Stimulated activated CD8-positive, alpha-beta memory T cell treated with anti-CD3 and anti-CD28 coated beads, Interleukin-12 subunit alpha, Interleukin-12 subunit beta, amount 100 ng/mL, for 24 hours (primary cell): ENCODE results near the gene ABLIM2.
A peak's percentile ranks its signal among the peaks of the same experiment; 100 is the strongest.
"Not testable (repeated sequence)": the region's sequence is repeated elsewhere in the genome, so short reads cannot be mapped to it uniquely, and the experiment has no call there.

Experiments
- DNase-seq: peaks from one replicate; pipeline ENCODE4 v3.0.0-alpha.2; 2020; ENCODE audit errors: extremely low read depth

Gene ABLIM2

DNA sequence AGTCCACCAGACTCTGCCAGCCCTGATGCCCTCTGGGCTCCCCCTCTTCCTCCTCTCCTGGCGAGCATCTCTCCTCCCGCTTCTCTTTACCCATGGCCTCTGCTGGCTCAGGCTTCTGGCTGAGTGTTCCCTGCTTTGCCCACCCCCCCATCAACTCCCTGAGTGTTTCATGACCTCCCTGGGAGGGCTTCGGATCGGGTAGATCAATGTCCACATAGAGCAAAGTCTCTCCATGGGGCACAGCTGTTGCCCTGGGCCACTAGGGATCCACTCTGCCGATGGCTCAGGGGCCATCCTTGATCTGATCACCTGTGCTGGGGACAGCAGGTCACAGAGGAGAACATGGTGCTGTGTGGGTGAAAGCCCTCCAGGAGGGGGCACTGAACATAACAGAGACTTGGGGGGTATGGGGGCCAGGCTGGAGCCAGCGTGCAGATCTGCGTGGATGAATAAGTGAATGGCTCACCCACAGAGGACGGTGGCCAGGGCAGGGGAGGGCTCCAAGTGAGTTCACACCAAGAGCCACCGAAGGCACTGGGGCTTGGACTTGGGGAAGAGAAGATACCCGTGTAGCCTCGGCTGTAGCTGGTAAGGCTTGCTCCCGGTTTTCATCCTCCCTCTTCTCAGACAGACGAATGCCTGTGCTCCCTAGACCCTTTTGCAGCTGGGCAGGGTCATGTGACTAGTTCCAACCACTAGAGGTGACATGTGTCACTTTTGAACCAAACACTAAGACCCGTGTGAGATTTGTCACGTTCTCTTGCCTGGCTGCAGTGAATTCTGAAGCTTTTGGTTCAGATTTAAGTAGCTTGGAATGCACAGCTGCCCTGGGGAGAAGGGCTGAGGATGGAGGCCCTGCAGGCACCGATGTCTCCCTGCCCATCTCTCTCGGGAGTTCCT is 195.8 kb downstream of the ABLIM2 start:
- no peak for DNase-seq

DNA sequence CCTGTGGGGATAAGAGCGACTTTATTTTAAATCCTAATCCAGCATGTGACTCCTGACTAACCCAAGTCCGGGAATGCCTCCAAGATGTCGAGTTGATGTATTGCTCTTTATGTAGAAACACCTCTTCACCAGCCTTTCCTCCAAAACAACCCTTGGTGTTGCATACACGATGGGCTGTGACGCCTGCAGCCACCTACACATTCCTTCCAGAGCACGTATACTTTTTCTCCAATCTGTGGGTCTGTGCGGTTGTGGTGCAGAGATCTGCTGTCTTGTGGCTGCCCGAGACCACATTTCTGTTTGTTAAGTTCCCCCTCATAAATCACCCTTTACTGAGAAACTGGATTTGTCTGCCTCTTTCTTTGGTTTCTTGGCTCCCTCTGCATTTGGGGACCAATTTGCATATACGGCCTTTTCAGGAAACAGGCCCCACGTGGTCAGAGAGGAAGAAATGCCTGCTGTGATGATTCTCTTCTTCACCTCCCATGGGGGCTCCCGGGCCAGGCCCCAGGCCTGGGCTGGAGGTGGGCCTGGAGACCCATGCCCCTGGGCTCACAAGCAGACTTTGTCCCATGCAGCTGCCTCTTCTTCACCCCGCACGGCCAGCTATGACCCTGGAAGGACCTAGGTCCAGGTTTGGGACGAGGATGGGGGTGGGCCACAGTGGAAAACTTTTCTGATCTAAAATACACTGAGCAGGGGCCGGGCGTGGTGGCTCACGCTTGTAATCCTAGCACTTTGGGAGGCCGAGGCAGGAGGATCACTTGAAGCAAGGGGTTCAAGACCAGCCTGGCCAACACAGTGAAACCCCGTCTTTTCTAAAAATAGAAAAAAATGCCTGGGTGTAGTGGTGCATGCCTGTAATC is 197.6 kb downstream of the ABLIM2 start:
- peak; percentile 48 for DNase-seq

DNA sequence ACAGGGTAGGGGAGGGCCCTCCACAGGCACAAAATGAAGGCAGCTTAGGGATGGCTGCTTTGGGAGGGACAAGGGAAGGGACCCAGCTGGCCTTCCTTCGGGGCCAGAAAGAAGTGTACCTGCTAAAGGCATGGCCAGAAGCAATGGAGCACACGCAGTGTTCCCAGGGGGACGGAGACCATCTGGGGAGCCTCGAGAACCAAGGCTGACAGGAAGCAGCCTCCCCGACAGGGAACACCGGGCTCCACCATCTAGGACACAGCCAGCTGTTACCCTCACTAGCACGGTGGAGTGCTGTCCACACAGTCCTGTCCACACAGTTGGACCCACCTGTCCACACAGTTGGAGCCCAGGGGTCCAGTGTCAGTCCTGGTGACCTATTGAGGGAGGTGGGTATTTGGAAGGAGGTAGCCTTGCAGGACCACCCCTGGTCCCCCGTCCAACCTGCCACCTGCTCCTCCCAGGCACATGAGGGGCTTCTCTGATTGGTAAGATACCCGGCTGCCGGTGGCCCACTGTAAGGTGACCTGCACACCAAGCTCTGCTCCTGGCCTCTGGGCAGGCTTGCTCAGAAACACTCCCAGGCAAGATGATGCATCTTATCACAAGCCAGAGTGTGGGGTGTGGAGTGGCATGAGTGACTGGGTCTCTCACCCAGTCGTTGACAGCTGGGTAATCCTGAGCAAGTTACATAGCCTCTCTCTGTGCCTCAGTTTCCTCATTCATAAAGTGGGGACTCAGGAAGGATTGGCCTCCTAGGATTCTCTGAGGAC is 198.4 kb downstream of the ABLIM2 start:
- DNase-seq = no peak

DNA sequence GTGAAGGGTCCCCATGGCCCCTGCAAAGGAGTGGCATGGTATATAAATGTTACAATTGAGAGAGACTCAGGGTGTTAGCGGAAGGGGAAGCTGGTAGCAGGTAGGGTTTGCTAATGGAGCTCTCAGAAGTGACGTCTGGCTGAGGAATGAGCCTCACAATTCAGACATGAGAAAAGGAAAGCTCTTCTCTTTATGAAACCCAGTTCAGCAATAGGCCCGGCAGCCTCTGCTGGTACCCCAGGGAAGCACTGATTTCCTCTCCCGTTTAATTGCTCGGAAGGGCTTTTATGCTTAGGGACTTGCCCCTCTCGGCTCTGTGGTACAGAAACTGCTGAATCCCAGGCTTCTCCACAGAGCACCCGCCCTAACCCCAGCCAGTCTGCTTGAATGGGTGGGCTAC is 199.5 kb downstream of the ABLIM2 start:
- DNase-seq = no peak

DNA sequence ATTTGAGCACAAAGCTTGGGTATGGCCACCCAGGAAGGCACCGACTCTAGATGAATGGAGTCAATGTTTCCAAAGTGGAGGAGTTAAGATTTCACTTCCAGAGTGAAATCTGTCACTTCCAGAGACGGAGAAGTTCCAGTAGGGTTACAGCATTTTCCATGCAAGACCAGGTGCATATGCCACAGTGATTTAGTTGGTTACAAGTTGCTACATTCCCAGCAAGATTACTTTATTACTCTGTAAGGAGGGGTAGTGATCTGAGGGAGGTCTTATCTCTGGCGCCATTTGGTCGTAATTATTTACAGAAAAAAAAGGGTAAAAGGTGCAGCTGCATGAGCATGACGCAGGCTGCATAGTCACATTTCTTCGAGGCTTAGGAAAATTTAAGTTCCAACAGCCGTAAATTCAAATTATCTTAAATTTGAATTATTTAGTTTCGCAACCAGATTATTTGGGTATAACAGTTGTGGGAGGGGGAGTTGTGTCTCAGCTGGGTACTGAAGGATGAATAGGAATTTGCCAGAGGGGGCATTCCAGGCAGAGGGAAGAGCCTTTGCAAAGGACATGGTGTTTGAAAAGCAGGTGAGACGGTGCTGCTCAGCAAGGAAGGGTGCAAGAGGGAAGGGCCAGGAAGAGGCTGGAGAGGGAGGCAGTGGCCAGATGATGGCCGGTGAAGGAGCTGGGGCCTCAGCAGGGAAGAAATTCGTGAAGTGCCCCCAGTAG is 201.5 kb downstream of the ABLIM2 start:
- DNase-seq = no peak

DNA sequence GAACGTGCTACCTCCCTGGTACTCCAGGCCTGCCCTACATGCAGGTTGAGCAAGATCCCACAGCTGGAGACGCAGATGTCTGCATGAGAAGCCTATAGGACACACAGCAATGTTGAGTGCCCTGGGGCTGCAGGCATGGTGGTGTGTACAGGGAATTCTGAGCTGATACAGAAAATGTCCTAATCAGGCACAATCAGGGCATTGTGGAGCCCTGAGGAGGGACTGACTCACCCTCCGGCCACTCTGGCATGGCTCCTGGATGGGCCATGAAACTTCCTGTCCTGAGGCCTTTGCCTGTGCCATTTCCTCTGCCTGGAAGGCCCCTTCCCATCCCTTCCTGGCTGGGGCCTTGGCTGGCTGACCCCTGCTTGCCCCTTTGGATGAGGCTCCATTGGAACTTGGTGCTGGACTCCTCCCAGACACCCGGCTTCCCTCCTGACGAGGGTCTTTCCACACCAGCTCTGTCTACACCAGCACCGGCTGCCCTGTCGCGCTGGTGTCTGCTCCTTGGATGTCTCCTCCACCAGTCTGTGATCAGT is 202.3 kb downstream of the ABLIM2 start:
- DNase-seq = no peak

DNA sequence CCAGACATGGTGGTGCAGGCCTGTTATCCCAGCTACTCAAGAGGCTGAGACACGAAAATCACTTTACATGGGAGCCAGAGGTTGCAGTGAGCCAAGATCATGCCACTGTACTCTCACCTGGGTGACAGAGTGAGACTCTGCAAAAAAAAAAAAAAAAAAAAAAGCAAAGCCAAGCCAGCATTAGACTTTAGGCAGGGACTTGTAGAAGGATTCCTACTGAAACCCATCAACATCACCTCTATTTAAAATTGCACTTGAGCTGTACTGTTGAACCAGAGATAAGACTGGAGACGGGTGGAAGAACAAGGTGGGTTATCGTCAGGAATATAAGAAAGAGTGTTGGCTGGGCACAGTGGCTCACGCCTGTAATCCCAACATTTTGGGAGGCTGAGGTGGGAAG is 203.2 kb downstream of the ABLIM2 start:
- DNase-seq = no peak

DNA sequence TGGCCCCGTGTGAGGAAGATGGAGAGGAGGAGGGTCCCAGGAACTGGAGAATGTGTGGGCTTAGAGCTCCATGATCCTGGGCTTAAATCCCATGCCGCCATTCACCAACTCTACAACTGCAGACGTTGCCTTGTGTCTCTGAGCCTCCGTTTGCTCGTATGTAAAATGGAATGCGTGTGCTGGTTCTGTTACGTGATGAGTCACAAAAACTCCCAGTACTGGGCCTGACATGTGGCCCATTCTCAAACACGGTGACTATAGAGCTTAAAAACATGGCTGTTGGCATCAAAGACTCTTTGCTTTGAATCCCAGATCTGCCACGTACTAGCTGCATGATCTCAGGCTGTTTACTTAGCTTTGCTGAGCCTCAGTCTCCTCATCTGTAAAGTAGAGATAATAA is 206.0 kb downstream of the ABLIM2 start:
- DNase-seq = no peak

DNA sequence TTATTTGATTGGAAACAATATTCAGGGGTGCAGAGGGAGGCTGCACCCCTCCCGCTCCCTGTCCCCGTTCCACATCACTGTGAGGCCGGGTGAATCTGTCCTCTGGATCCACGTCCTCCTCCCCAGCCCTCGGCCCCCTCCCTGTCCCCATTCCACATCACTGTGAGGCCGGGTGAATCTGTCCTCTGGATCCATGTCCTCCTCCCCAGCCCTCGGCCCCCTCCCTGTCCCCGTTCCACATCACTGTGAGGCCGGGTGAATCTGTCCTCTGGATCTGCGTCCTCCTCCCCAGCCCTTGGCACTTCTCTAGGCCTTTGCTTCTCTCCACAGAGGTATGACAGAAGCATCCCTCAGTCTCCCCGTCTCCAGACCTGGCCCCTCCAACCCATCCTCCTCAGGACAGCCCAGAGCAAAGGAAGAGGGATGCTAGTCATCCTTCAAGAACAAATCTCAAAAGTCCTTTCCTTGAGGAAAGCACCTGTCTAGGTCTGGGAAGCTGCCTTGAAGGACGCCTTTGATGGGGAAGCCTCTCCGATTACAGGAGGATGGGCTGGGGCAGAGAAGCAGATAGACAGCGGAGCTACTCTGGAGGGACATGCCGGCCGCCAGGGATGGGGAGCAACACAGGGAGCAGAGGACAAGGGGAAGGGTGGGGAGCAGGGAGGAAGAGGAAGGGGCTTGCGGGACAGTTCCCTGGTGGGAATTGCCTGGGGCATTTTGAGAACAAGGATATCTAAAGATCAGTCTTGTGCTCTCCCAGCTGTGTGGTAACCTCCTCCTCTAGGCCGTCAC is 208.1 kb downstream of the ABLIM2 start:
- no peak for DNase-seq

DNA sequence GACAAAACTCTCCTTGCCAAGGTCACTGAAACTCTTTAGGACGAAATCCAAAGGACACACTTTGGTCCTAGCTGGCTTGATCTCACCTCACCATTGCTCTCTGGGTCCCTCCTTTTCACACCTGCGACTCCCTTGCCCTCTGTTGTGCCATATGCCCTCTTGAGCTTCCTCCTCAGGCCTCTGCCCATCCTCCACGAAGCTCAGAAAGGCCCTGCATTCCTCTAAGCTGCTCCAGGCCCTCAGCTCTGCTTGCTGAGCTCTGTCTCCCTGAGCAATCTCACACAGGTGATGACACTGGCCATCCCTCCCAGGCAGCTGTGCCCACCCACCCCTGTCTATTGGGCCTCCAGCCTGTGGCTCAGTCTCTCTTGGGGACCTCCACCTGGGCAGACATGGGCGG is 208.9 kb downstream of the ABLIM2 start:
- no peak for DNase-seq

DNA sequence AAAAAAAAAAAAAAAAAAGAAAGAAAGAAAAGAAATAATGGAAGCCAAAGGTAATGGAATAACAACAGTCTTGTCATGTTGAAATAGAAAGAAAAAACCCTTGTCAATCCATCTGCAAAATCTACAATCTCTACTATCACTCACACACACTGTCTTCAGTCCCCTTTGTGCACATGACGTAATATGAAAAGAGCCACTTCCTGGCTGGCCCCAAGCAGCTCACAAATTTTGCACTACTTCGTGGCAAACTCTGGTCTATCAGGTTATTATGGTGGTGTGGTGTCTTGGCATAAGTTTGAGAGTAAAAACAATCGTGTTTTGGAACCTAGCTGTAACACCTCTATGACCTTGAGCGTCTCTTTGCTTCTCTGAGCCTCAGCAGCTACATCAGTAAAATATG is 210.7 kb downstream of the ABLIM2 start:
- no peak for DNase-seq

DNA sequence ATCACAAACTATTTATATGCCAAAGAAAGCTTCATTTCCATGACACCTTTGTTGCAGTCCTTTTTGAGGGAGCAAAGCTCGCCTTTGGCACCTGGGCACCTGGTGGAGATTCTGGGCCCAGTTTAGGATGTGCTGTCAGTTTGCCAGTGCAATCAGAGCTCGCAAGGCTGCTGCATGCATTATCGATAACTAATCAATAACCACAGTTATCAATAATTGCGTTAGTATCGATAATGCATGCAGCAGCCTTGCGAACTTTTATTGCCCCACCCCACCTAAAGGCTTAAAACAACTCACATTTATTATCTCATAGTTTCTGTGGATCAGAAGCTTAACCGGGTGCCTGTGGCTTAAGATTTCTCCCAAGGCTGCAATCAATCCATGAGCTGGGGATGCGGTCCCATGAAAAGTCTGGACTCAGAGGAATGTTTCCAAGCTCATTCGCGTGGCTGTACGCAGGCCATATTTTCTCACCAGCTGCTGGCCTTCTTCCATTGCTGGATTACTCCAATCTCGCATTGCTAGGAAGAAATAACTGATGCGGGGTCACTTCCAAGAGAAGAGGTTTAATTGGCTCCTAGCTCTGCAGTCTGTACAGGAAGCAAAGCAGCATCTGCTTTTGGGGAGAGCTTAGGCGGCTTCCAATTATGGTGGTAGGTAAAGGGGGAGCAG is 212.8 kb downstream of the ABLIM2 start:
- no peak for DNase-seq

DNA sequence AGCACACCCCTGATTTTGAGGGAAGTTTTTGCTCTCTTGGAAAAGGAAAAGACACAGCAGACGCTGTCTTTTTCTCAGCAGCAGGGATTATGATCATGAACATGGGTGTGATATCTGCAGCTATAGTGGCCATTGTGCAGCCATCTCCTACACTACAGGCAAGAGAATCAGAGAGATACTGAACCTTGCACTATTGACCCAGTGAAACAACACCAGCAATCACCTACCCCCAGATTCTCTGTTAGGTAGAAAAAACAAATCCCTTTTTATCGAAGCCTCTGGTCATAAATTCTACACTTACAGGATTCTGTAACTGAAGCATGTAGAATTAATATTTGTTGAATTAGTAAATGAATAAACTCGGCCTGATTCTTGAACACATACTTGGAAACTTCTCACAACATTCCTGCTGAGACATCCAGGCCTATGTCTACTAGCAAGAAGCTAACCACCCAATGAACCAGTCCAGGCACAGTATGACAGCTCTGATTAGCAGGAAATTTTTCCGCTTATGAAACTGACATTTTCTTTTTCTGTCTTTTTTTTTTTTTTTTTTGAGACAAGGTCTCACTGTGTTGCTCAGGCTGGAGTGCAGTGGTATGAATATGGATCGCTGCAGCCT is 213.9 kb downstream of the ABLIM2 start:
- no peak for DNase-seq

DNA sequence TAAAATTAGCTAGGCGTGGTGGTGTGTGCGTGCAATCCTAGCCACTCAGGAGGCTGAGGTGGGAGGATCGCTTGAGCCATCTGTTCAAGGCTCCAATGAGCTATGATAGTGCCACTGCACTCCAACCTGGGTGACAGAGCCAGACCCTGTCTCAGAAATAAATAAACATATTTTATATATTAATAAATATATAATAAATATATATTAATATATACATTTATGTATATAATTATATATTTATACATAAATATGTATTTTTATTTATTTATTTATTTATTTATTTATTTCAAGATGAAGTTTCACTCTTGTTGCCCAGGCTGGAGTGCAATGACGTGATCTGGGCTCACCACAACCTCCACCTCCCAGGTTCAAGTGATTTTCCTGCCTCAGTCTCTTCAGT is 214.9 kb downstream of the ABLIM2 start:
- DNase-seq = not testable (repeated sequence)

DNA sequence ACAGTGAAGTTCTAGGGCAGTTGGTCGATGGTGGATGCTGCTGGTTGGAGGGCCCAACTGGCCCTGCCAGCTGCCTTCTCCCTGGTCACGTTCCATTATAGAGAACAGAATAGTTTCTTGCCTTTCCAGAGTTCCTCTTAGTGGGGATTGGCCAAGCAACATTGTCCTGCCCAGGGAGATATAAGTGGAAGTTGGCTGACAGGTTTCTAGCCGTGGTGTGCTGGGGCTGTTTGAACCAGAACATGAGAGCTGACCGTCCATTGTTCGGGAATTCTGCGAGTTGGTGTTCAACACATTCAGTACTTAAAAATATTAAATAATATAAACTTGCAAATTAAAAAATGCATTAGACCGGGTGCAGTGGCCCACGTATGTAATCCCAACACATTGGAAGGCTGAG is 215.4 kb downstream of the ABLIM2 start:
- DNase-seq = no peak

DNA sequence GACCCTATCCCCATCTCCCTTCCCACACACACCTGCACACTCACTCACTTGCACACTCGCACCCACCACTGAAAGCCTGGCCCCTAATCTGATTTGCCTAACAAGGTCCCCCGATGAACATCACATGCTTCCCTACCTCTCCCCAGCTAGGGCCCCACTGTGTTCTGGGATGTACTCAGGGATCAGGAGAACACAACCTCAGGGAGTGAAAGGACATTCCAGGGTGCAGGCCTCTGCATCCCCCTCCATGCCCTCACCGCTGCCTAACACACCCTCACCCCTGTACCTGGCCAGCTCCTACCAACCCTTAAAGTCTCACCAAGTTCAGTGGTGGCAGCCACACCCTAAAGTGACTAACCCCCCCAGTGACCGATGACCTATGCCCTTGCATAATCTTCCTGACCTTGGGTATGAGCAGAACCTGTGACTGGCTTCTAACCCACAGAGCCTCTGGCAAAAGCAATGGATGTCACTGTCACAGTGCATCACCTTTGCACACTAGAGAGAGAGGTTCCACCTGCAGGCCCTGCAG is 216.6 kb downstream of the ABLIM2 start:
- no peak for DNase-seq

DNA sequence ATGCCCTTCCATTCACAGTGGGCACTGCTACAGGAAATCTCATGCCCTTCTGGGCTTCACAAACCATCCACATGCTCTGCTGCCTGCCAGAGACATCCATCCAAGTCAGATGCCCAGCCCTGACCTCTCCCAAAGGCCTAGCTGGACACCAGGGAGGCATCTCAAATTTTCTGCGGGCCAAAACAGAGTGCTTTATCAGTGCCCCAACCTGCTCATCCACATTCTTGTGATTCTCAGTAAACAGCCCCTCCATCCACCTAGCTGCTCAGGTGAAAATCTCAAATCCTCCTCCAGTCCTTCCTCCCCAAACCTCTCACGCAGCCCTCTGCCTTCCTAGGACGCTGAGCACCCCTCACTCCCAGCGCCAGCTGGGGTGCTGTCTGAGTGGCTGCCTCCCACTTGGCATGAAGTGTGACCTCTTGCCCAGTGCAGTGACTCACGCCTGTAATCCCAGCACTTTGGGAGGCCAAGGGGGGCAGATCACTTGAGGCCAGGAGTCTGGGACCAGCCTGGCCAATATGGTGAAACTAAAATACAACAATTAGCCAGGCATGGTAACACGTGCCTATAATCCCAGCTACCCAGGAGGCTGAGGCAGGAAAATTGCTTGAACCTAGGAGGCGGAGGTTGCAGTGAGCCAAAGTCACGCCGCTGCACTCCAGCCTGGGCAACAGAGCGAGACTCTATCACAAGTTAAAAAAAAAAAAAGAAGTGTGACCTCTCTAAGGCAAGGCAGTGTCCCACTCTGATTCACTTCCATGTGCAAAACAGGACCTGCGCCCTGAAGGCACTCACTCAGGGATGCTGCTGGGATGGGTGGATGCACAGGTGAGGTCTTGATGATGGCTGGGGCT is 217.3 kb downstream of the ABLIM2 start:
- DNase-seq = no peak
